ENCODE measurements around the gene PCDHGA7.
"Not testable (repeated sequence)": the region's sequence is repeated elsewhere in the genome, so short reads cannot be mapped to it uniquely, and the experiment has no call there.

Gene PCDHGA7

DNA sequence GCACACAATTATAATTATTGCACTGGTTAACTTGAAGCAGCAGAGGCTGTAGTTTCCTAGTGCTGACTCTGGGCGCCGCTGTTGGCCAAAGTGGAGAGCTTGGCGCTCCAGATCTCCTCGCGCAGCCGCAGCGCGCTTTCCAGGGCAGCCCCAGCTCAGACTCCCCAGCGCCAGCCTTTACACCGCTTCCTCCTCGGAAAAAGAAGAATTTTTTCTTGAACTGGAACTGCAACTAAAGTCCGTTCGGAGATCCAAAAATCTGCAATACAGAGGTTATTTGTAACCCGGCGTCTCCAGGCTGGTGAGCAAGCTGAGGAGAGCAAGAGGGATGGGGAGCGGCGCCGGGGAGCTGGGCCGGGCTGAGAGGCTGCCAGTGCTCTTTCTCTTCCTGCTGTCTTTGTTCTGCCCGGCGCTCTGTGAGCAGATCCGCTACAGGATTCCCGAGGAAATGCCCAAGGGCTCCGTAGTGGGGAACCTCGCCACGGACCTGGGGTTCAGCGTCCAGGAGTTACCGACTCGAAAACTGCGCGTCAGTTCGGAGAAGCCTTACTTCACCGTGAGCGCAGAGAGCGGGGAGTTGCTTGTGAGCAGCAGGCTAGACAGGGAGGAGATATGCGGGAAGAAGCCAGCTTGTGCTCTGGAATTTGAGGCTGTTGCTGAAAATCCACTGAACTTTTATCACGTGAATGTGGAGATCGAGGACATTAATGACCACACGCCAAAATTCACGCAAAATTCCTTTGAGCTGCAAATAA lies 5.2 kb downstream of the PCDHGA7 start, which contains the start of gene PCDHGB4:
Gene PCDHGB4, plus strand, starts transcription at position 142 of the 755 bp plus-strand sequence. Its CDS starts 187 bp downstream, at position 329.
- peaks cover 63% of the 10 kb centered on the region for H3K27me3 Mint-ChIP-seq
- H3K9me3 Mint-ChIP-seq, result peaks cover 40% of the 10 kb centered on the region
- peaks cover 27% of the 10 kb centered on the region for H3K36me3 Mint-ChIP-seq
- H3K4me1 Mint-ChIP-seq, H3K27ac Mint-ChIP-seq: not testable (repeated sequence)
- H3K4me3 Mint-ChIP-seq, result peak within 1 kb of the TSS; percentile 11

DNA sequence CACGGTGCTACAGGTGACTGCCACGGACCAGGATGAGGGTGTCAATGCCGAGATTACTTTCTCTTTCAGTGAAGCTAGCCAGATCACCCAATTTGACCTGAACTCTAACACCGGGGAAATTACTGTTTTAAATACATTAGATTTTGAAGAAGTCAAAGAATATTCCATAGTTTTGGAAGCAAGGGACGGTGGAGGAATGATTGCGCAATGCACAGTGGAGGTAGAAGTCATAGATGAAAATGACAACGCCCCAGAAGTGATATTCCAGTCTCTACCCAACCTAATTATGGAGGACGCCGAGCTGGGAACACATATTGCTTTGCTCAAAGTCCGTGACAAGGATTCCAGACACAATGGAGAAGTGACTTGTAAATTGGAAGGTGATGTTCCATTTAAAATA lies 6.1 kb downstream of the PCDHGA7 start:
- Mint-ChIP-seq H3K27ac (no peak overlapping the region), H3K4me1 (peaks cover 3% of the 10 kb centered on the region), H3K27me3 (peaks cover 64% of the 10 kb centered on the region), H3K9me3 (peaks cover 40% of the 10 kb centered on the region), H3K4me3 (no peak overlapping the region), H3K36me3 (peaks cover 29% of the 10 kb centered on the region)

DNA sequence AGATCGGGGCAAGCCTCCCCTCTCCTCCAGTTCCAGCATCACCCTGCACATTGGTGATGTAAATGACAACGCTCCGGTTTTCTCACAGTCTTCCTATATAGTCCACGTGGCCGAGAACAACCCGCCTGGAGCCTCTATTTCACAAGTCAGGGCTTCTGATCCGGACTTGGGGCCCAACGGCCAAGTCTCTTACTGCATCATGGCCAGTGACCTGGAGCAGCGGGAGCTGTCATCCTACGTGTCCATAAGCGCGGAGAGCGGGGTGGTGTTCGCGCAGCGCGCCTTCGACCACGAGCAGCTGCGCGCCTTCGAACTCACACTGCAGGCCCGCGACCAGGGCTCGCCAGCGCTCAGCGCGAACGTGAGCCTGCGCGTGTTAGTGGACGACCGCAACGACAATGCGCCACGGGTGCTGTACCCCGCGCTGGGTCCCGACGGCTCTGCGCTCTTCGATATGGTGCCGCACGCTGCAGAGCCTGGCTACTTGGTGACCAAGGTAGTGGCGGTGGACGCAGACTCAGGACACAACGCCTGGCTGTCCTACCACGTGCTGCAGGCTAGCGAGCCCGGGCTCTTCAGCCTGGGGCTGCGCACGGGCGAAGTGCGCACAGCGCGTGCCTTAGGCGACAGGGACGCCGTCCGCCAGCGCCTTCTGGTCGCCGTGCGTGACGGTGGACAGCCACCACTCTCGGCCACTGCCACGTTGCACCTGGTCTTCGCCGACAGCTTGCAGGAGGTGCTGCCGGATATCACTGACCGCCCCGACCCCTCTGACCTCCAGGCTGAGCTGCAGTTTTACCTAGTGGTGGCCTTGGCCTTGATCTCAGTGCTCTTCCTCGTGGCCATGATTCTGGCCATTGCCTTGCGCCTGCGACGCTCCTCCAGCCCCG lies 6.9 kb downstream of the PCDHGA7 start:
- H3K27ac Mint-ChIP-seq, result no peak overlapping the region
- H3K4me3 Mint-ChIP-seq, result no peak overlapping the region
- peaks cover 42% of the 10 kb centered on the region for H3K9me3 Mint-ChIP-seq
- H3K27me3 Mint-ChIP-seq, result peaks cover 64% of the 10 kb centered on the region
- peaks cover 28% of the 10 kb centered on the region for H3K36me3 Mint-ChIP-seq
- H3K4me1 Mint-ChIP-seq, result peaks cover 3% of the 10 kb centered on the region

DNA sequence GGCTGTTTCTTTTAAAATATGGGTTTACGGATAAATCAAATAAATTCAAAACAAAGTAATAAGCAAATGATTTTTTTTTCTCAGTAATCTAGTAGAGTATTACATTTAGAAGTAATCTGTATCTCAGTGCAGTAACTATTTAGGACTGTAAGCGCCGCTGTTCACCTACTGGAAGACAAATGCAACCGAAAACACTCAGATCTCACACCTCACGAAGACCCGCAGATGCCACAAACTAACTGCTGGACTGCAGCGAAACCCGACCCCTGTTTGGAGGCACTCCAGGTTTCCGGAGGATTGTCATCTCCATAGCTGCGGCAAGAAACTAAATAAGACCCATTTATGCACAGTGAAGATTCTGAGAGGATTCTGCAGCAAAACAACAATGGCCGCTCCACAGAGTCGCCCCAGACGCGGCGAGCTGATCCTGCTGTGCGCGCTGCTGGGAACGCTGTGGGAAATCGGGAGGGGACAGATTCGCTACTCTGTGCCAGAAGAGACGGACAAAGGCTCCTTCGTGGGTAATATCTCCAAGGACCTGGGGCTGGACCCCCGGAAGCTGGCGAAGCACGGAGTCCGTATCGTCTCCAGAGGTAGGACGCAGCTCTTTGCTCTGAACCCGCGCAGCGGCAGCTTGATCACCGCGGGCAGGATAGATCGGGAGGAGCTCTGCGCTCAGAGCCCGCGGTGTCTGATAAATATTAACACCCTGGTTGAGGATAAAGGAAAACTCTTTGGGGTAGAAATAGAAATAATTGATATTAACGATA lies 10.1 kb downstream of the PCDHGA7 start, which contains the start of gene PCDHGA8:
Gene PCDHGA8, plus strand, starts transcription at position 205 of the 770 bp plus-strand sequence. Its CDS starts 181 bp downstream, at position 386.
- no peak within 1 kb of the TSS for H3K27ac Mint-ChIP-seq
- H3K27me3 Mint-ChIP-seq, result peaks cover 55% of the 10 kb centered on the region
- H3K4me1 Mint-ChIP-seq, result peaks cover 3% of the 10 kb centered on the region
- H3K4me3 Mint-ChIP-seq, result no peak within 1 kb of the TSS
- H3K36me3 Mint-ChIP-seq, result peaks cover 22% of the 10 kb centered on the region
- H3K9me3 Mint-ChIP-seq, result peaks cover 24% of the 10 kb centered on the region

DNA sequence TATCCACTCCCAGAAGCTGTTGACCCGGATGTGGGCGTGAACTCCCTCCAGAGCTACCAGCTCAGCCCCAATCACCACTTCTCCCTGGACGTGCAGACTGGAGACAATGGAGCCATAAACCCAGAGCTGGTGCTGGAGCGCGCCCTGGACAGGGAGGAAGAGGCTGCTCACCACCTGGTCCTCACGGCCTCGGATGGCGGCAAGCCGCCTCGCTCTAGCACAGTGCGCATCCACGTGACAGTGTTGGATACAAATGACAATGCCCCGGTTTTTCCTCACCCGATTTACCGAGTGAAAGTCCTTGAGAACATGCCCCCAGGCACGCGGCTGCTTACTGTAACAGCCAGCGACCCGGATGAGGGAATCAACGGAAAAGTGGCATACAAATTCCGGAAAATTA lies 10.7 kb downstream of the PCDHGA7 start:
- Mint-ChIP-seq H3K36me3 (peaks cover 22% of the 10 kb centered on the region), H3K9me3 (peaks cover 24% of the 10 kb centered on the region), H3K27ac (no peak overlapping the region), H3K27me3 (peaks cover 54% of the 10 kb centered on the region), H3K4me1 (peaks cover 3% of the 10 kb centered on the region), H3K4me3 (no peak overlapping the region)

DNA sequence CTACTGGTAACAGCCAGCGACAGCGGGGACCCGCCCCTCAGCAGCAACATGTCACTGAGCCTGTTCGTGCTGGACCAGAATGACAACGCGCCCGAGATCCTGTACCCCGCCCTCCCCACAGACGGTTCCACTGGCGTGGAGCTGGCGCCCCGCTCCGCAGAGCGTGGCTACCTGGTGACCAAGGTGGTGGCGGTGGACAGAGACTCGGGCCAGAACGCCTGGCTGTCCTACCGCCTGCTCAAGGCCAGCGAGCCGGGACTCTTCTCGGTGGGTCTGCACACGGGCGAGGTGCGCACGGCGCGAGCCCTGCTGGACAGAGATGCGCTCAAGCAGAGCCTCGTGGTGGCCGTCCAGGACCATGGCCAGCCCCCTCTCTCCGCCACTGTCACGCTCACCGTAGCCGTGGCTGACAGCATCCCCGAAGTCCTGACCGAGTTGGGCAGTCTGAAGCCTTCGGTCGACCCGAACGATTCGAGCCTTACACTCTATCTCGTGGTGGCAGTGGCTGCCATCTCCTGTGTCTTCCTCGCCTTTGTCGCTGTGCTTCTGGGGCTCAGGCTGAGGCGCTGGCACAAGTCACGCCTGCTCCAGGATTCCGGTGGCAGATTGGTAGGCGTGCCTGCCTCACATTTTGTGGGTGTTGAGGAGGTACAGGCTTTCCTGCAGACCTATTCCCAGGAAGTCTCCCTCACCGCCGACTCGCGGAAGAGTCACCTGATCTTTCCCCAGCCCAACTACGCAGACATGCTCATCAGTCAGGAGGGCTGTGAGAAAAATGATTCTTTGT lies 12.1 kb downstream of the PCDHGA7 start:
- Mint-ChIP-seq H3K36me3 (peaks cover 19% of the 10 kb centered on the region), H3K27me3 (peaks cover 53% of the 10 kb centered on the region), H3K9me3 (peaks cover 15% of the 10 kb centered on the region)
- not testable (repeated sequence) for H3K4me3 Mint-ChIP-seq, H3K4me1 Mint-ChIP-seq, H3K27ac Mint-ChIP-seq

DNA sequence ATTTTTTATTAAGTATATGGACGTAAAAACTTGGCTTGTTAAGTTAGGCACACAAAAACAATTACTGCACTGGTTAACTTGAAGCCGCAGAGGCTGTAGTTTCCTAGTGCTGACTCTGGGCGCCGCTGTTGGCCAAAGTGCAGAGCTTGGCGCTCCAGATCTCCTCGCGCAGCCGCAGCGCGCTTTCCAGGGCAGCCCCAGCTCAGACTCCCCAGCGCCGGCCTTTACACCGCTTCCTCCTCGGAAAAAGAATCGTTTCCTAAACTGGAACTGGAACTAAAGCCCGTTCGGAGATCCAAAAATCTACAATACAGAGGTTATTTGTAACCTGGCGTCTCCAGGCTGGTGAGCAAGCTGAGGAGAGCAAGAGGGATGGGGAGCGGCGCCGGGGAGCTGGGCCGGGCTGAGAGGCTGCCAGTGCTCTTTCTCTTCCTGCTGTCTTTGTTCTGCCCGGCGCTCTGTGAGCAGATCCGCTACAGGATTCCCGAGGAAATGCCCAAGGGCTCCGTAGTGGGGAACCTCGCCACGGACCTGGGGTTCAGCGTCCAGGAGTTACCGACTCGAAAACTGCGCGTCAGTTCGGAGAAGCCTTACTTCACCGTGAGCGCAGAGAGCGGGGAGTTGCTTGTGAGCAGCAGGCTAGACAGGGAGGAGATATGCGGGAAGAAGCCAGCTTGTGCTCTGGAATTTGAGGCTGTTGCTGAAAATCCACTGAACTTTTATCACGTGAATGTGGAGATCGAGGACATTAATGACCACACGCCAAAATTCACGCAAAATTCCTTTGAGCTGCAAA lies 15.4 kb downstream of the PCDHGA7 start, which contains the start of gene PCDHGB5:
Gene PCDHGB5, plus strand, starts transcription at position 192 of the 796 bp plus-strand sequence. Its CDS starts 181 bp downstream, at position 373.
- Mint-ChIP-seq H3K9me3 (peaks cover 12% of the 10 kb centered on the region), H3K36me3 (peaks cover 19% of the 10 kb centered on the region), H3K4me3 (peak within 1 kb of the TSS; percentile 44), H3K27me3 (peaks cover 49% of the 10 kb centered on the region)
- not testable (repeated sequence) for H3K27ac Mint-ChIP-seq, H3K4me1 Mint-ChIP-seq

DNA sequence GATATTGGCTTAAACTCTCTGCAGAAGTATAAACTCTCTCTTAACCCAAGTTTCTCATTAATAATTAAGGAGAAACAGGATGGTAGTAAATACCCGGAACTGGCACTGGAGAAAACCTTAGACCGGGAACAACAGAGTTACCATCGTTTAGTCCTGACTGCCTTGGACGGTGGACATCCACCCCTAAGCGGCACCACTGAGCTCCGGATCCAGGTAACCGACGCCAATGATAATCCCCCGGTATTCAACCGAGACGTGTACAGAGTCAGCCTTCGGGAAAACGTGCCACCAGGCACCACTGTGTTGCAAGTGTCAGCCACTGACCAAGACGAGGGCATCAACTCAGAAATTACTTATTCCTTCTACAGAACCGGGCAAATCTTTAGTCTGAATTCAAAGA lies 16.1 kb downstream of the PCDHGA7 start:
- H3K27me3 Mint-ChIP-seq, result peaks cover 52% of the 10 kb centered on the region
- peaks cover 17% of the 10 kb centered on the region for H3K36me3 Mint-ChIP-seq
- H3K27ac Mint-ChIP-seq, result no peak overlapping the region
- H3K9me3 Mint-ChIP-seq, result peaks cover 15% of the 10 kb centered on the region
- no peaks in the 10 kb centered on the region for H3K4me1 Mint-ChIP-seq
- H3K4me3 Mint-ChIP-seq, result no peak overlapping the region

DNA sequence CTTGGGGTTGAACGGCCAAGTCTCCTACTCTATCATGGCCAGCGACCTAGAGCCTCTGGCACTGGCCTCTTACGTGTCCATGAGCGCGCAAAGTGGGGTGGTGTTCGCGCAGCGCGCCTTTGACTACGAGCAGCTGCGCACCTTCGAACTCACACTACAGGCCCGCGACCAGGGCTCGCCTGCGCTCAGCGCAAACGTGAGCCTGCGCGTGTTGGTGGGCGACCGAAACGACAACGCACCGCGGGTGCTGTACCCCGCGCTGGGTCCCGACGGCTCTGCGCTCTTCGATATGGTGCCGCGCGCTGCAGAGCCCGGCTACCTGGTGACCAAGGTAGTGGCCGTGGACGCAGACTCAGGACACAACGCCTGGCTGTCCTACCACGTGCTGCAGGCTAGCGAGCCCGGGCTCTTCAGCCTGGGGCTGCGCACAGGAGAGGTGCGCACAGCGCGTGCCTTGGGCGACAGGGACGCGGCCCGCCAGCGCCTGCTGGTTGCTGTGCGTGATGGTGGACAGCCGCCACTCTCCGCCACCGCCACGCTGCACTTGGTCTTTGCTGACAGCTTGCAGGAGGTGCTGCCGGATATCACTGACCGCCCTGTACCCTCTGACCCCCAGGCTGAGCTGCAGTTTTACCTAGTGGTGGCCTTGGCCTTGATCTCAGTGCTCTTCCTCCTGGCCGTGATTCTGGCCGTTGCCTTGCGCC lies 17.2 kb downstream of the PCDHGA7 start:
- H3K27ac Mint-ChIP-seq, result peak overlapping the region; percentile 86
- no peaks in the 10 kb centered on the region for H3K4me1 Mint-ChIP-seq
- H3K4me3 Mint-ChIP-seq, result peak overlapping the region; percentile 57
- H3K9me3 Mint-ChIP-seq, result peaks cover 11% of the 10 kb centered on the region
- peaks cover 16% of the 10 kb centered on the region for H3K36me3 Mint-ChIP-seq
- H3K27me3 Mint-ChIP-seq, result peaks cover 52% of the 10 kb centered on the region

DNA sequence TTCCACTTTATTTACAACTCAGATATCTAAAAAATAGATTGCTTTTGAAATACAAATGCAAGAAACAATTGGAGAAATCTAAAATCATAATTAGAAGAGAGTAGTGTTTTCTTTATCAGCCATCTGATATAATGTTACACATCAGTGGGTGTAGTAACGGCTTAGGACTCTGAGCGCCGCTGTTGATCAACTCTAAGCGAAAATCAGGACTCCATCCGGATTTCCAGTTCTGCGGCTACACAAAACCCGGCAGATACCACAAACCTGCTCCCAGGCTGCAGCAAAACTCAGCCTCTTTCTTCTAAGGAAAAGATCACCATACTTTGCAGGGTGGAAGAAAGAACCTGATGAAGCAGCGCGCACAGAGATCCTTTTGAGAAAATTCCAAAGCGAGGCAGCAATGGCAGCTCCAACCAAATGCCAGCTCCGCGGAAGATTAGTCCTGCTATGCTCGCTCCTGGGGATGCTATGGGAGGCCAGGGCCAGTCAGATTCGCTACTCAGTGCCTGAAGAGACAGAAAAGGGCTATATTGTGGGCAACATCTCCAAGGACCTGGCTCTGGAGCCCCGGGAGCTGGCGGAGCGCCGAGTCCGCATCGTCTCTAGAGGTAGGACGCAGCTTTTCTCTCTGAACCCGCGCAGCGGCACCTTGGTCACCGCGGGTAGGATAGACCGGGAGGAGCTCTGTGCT lies 20.2 kb downstream of the PCDHGA7 start, which contains the start of gene PCDHGA9:
Gene PCDHGA9, plus strand, starts transcription at position 226 of the 691 bp plus-strand sequence. Its CDS starts 175 bp downstream, at position 401.
- H3K4me3 Mint-ChIP-seq, result peak within 1 kb of the TSS; percentile 70
- H3K27ac Mint-ChIP-seq, result no peak within 1 kb of the TSS
- peaks cover 16% of the 10 kb centered on the region for H3K36me3 Mint-ChIP-seq
- H3K27me3 Mint-ChIP-seq, result peaks cover 56% of the 10 kb centered on the region
- peaks cover 11% of the 10 kb centered on the region for H3K9me3 Mint-ChIP-seq
- no peaks in the 10 kb centered on the region for H3K4me1 Mint-ChIP-seq

DNA sequence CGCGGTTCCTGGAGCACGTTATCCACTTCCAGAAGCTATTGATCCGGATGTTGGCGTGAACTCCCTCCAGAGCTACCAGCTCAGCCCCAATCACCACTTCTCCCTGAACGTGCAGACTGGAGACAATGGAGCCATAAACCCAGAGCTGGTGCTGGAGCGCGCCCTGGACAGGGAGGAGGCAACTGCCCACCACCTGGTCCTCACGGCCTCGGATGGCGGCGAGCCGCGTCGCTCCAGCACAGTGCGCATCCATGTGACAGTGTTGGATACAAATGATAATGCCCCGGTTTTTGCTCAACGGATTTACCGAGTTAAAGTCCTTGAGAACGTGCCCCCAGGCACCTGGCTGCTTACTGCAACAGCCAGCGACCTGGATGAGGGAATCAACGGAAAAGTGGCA lies 20.8 kb downstream of the PCDHGA7 start:
- Mint-ChIP-seq H3K27me3 (peaks cover 59% of the 10 kb centered on the region), H3K36me3 (peaks cover 19% of the 10 kb centered on the region), H3K4me1 (no peaks in the 10 kb centered on the region), H3K4me3 (no peak overlapping the region), H3K9me3 (peaks cover 16% of the 10 kb centered on the region), H3K27ac (no peak overlapping the region)

DNA sequence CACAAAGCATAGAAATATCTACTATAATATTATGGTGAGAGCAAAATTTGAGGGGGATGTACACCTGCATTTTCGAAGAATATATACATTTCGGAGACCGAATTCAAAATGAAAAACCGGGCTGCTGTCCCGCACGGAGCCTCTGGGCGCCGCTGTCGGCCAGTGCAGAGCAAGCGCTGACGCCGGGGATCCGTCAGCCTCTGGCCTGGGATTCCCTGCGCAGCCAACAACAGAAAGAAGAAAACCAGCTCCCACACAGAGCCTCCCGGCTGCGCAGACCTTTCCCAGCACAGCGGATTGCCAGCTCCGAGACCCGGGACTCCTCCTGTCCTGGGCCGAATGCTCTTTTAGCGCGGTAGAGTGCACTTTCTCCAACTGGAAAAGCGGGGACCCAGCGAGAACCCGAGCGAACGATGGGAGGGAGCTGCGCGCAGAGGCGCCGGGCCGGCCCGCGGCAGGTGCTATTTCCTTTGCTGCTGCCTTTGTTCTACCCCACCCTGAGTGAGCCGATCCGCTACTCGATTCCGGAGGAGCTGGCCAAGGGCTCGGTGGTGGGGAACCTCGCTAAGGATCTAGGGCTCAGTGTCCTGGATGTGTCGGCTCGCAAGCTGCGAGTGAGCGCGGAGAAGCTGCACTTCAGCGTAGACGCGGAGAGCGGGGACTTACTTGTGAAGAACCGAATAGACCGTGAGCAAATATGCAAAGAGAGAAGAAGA lies 25.4 kb downstream of the PCDHGA7 start, which contains the start of gene PCDHGB6:
Gene PCDHGB6, plus strand, starts transcription at position 232 of the 716 bp plus-strand sequence. Its CDS starts 182 bp downstream, at position 414.
- H3K4me1 Mint-ChIP-seq, H3K27ac Mint-ChIP-seq: not testable (repeated sequence)
- H3K27me3 Mint-ChIP-seq, result peaks cover 59% of the 10 kb centered on the region
- peaks cover 21% of the 10 kb centered on the region for H3K9me3 Mint-ChIP-seq
- peak within 1 kb of the TSS; percentile 74 for H3K4me3 Mint-ChIP-seq
- peaks cover 20% of the 10 kb centered on the region for H3K36me3 Mint-ChIP-seq
